ENCODE results near the gene SIK2.
"Not testable (repeated sequence)": the region's sequence is repeated elsewhere in the genome, so short reads cannot be mapped to it uniquely, and the experiment has no call there.

The SIK2 gene

DNA sequence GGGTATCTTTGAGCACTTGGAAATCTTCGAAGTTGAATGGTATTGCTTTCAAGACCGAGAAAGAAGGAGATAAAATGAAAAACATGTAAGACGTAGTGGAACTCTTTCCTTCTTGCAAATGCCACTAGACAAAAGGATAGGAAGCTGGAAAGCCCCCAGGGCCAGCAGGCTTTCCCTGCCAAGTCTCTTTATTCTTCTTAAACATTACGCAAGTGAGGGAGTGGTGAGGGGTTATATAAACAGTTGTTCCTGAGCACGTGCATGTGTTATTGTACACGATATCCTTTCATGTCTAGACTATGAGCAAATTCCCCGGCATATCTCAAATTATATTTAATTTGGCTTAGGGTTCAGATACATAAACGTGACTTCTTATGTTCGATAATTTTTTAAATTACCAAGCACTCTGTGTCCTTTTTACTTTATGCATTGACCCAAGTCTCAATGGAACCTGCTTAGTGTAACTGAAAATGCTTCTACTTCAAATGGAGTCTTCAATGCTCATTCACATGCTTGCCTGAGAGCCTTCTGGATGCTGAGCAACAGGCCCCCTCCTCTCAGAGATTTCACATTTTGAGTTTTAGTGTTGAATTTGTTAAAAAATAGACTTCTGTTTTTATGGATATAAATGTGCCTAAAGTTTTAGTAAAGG lies 104.9 kb downstream of the SIK2 start:
- no peak overlapping the region for H3K4me3 ChIP-seq (ENCODE audit: low read length)
- peak; percentile 39 for DNase-seq (ENCODE audit: low read depth)
- TF ChIP-seq, protein P1, sequence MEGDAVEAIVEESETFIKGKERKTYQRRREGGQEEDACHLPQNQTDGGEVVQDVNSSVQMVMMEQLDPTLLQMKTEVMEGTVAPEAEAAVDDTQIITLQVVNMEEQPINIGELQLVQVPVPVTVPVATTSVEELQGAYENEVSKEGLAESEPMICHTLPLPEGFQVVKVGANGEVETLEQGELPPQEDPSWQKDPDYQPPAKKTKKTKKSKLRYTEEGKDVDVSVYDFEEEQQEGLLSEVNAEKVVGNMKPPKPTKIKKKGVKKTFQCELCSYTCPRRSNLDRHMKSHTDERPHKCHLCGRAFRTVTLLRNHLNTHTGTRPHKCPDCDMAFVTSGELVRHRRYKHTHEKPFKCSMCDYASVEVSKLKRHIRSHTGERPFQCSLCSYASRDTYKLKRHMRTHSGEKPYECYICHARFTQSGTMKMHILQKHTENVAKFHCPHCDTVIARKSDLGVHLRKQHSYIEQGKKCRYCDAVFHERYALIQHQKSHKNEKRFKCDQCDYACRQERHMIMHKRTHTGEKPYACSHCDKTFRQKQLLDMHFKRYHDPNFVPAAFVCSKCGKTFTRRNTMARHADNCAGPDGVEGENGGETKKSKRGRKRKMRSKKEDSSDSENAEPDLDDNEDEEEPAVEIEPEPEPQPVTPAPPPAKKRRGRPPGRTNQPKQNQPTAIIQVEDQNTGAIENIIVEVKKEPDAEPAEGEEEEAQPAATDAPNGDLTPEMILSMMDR (conservative IDR thresholded peaks at IDR 0.05; ENCODE audit: low read length): no peak

DNA sequence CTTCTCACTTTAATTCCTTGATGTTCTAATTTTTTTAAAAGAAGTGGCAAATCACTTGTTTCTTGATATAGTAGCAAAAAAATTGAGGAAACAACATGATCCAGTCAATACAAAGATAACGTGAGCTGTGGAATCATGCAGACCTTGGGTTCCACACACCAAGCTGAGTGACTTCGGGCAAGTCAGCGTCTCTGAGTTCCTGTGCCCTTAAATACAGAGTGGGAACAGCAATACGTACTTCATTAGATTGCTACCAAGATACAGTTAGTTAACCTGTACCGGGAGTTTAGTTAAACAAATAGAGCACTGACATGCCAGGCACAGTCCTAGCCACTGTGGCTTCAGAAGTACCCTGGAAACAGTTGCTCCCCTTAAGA lies 105.4 kb downstream of the SIK2 start:
- TF ChIP-seq, protein P1 (conservative IDR thresholded peaks at IDR 0.05; ENCODE audit: low read length): no peak
- no peak overlapping the region for H3K4me3 ChIP-seq (ENCODE audit: low read length)
- no peak for DNase-seq (ENCODE audit: low read depth)

DNA sequence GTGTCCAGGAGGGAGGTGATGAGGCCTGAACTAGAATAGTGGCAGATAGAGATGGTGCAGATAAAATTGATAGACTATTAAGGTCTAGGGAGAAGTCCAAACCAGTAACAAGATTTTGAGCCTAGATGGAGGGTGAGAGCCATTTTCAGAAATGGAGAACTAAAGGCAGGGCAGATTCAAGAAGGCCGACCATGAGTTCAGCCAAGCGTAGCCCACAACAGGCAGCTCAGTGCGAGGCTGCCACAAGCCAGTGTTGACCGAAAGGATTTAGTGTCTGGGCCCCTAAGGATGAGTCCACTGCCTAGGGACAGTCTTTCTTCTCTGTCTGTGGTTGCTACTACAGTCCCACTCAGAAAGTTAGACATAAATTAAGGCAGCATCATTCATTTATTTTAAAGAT lies 112.3 kb downstream of the SIK2 start:
- no peak overlapping the region for H3K4me3 ChIP-seq (ENCODE audit: low read length)
- TF ChIP-seq, protein P1 (conservative IDR thresholded peaks at IDR 0.05; ENCODE audit: low read length): no peak
- no peak for DNase-seq (ENCODE audit: low read depth)

DNA sequence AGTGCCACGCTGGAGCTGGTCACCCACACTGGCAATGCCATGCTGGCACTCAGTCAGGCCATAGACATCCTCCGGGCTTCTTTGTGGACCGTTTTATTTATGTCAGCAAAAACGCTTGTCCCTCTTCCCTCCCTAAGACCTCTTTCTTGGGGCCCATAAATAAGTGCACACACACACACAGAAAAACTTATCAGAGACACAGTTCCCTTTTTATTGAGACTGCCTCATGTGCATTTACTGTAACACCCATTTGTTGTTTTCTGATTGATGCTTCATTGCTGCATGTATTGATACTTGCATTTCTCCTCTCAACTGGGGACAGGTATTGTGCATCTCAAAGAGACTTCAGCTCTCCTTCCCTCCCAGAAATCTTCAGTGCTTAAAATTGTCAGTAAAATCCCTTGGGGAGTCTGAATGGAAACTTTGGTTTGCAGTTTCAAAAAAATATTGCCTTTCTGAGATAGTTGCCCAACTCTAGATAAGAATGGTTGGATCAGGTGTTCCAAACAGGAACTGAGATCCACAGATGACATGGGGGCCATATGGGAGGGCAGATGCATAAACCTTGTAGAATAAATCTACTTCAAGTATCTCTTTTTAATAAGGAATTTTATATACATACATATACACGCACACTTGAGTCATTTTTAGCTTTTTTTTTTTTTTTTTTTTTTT lies 113.0 kb downstream of the SIK2 start:
- DNase-seq (ENCODE audit: low read depth): no peak
- H3K4me3 ChIP-seq (ENCODE audit: low read length): no peak overlapping the region
- TF ChIP-seq, protein P1 (conservative IDR thresholded peaks at IDR 0.05; ENCODE audit: low read length): no peak

DNA sequence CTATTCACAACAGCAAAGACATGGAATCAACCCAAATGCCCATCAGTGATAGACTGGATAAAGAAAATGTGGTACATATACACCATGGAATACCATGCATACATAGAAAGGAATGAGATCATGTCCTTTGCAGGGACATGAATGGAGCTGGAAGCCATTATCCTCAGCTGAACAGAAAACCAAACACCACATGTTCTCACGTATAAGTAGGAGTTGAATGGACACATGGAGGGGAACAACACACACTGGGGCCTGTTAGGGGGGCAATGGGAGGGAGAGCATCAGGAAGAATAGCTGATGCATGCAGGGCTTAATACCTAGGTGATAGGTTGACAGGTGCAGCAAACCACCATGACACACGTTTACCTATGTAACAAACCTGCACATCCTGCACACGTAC lies 115.4 kb downstream of the SIK2 start:
- H3K4me3 ChIP-seq (ENCODE audit: low read length); DNase-seq (ENCODE audit: low read depth): not testable (repeated sequence)

DNA sequence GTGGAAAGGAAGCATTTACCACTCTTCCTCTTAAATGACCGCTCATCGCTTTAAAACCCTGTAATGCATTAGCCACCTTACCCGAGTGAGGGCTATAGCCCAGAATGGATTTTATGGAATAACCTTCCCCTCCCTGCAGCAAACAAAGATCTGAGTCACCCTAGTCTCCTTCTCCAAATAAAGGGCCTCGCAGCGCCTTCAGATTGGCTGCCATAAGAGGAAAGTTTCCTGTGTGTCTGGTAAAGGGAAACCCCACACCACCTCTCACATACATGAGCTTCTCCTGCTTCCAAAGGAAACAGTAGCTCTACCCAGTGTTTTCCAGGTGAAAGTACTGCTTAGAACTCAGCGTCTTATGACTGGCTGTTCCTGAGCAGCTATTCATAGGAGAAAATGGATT lies 116.2 kb downstream of the SIK2 start:
- no peak overlapping the region for H3K4me3 ChIP-seq (ENCODE audit: low read length)
- DNase-seq (ENCODE audit: low read depth): no peak
- TF ChIP-seq, protein P1 (conservative IDR thresholded peaks at IDR 0.05; ENCODE audit: low read length): no peak

DNA sequence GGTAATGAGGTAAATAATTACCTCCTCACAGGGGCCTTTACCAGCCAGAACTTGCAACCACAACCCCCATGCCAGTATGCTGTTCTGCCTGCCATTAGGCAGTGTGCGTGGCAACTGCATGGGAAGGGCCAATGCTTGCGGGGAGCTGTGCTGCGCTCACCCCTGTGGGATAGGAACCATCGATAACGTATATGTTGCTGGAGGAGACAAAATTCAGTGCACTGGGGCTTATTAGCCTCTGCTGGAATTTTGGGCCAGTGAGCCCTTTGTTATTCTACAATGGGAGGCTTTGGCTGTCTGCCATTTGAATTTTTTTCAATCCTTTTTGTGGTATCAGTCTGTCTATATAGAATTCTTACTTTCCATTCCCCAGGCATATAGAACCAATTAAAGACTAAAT lies 116.6 kb downstream of the SIK2 start:
- no peak overlapping the region for H3K4me3 ChIP-seq (ENCODE audit: low read length)
- TF ChIP-seq, protein P1 (conservative IDR thresholded peaks at IDR 0.05; ENCODE audit: low read length): no peak
- no peak for DNase-seq (ENCODE audit: low read depth)

Data from AG10803 (cell line).